Erythroblast (primary cell): ENCODE measurements around the gene HSD11B1.

ENCODE experiments used
- GATA1 ChIP-seq: IDR thresholded peaks from 2 replicates; pipeline ENCODE4 v1.6.1; 2011; ENCODE audit warnings: low read depth, mild to moderate bottlenecking, control low read depth, low read length, moderate library complexity
- POLR2A ChIP-seq: IDR thresholded peaks from 2 replicates; pipeline ENCODE4 v1.6.1; 2011; ENCODE audit warnings: mild to moderate bottlenecking, low read length

DNA sequence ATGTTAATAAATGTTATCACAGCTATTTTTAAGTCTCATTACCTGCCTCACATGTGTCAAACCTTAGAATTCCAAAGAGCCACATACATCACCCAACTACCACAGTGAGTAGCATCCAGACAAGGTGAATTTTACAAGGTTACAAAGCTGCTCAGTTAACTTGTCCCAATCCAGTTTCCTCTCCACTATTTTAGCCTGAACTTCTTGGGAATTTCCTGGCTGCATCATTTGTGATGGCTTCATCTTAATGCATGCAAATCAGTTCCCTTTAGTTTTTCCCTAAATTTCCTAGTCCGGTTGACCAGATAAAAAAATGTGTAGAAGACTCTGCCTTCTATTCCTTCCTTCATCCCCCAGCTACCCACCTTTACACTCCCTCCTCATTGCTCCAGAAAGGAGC is 50.6 kb downstream of the HSD11B1 start:
- TF ChIP-seq POLR2A (no peak), GATA1 (no peak)
